22Rv1 (cell line): ENCODE results near the gene SDSL.

ENCODE experiments used
- ZFX ChIP-seq: fragments of 450-650 bp; IDR thresholded peaks from 2 replicates; pipeline ENCODE4 v1.6.1; 2017; ENCODE audit warnings: antibody characterized with exemption, borderline replicate concordance
- TF ChIP-seq, protein P1 (sequence below): fragments of 450-650 bp; IDR thresholded peaks from 2 replicates; pipeline ENCODE4 v1.5.1; 2017; ENCODE audit warnings: mild to moderate bottlenecking

DNA sequence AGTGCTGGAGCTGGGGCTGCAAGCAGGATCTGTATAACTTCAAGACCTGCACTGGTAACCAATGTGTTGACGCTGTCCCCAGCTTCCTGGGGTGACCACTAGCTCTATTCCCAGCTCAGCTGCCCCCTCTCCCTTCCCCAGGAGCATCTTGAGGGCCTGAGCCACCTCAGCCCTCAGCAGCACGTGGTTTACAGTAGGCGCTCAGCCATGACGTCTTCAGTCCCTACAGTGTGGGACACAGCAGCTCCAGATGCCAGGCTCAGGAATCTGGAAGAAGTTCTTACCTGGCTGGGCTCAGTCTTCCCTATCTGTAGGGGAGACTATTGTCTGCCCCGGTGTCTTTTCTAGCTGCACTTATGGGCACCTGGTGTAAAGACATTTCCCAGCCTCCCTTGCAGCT lies 27.1 kb upstream of the SDSL start:
- TF ChIP-seq, protein P1, sequence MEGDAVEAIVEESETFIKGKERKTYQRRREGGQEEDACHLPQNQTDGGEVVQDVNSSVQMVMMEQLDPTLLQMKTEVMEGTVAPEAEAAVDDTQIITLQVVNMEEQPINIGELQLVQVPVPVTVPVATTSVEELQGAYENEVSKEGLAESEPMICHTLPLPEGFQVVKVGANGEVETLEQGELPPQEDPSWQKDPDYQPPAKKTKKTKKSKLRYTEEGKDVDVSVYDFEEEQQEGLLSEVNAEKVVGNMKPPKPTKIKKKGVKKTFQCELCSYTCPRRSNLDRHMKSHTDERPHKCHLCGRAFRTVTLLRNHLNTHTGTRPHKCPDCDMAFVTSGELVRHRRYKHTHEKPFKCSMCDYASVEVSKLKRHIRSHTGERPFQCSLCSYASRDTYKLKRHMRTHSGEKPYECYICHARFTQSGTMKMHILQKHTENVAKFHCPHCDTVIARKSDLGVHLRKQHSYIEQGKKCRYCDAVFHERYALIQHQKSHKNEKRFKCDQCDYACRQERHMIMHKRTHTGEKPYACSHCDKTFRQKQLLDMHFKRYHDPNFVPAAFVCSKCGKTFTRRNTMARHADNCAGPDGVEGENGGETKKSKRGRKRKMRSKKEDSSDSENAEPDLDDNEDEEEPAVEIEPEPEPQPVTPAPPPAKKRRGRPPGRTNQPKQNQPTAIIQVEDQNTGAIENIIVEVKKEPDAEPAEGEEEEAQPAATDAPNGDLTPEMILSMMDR, result no peak
- no peak for TF ChIP-seq ZFX
